SK-N-SH (cell line): ENCODE measurements around the gene FBXO42. TPM values are rescaled to one million over a fixed set of nuclear protein-coding genes. Genes with fewer than 3 reads are reported as not detected.

Source experiments
- CTCF ChIA-PET: fragments of 300-600, 350-600 bp; formaldehyde crosslinking; extraction: SDS; loops from one replicate; lab custom pipeline; 2021; lab: Yijun Ruan, JAX
- POLR2A ChIA-PET: fragments of 350-600 bp; sonication (Branson Sonifier 250); formaldehyde crosslinking; extraction: SDS; loops from one replicate; lab custom pipeline; 2020; ENCODE audit warnings: antibody characterized with exemption, inconsistent platforms; lab: Yijun Ruan, JAX
- DNase-seq: peaks from one replicate; pipeline ENCODE4 v3.0.0; 2012
- H2AFZ ChIP-seq: fragments of 200-600 bp; sonication (generic); 2 replicates; pipeline ENCODE4 v1.8.1; 2016; ENCODE audit warnings: antibody characterized with exemption, mild to moderate bottlenecking, low read depth
- H3F3A ChIP-seq: fragments of 200-600 bp; sonication (generic); replicated peaks from 2 replicates; pipeline ENCODE3; 2016; ENCODE audit warnings: antibody characterized with exemption, mild to moderate bottlenecking; ENCODE audit not compliant: insufficient read depth
- H3K27ac ChIP-seq, 2 experiments: fragments of 200-500 bp in 1 of 2; fragments of 200-600 bp in 1 of 2; sonication (Bioruptor generic) in 1 of 2; sonication (generic), shearing (Covaris generic) in 1 of 2; 2 replicates each; pipeline versions ENCODE4 v1.5.1 to v1.6.1; 2014 to 2016; ENCODE audit warnings: low read depth in 2 of 2, inconsistent platforms in 1 of 2, low read length in 1 of 2, mild to moderate bottlenecking in 1 of 2, mixed read lengths in 1 of 2
- H3K27me3 ChIP-seq: fragments of 200-600 bp; sonication (generic), shearing (Covaris generic); 2 replicates; pipeline ENCODE4 v1.6.1; 2016; ENCODE audit warnings: mixed run types; ENCODE audit not compliant: insufficient read depth
- H3K36me3 ChIP-seq, 2 experiments: fragments of 200-500 bp in 1 of 2; fragments of 200-600 bp in 1 of 2; sonication (Bioruptor generic) in 1 of 2; sonication (generic) in 1 of 2; replicated peaks in 1 of 2; 2 replicates each; pipeline versions ENCODE3 to v1.5.1; 2014 to 2016; ENCODE audit warnings: low read length in 1 of 2, mild to moderate bottlenecking in 1 of 2; ENCODE audit not compliant: insufficient read depth in 2 of 2, control insufficient read depth in 1 of 2
- H3K4me1 ChIP-seq, 2 experiments: fragments of 200-500 bp in 1 of 2; fragments of 200-600 bp in 1 of 2; sonication (Bioruptor generic) in 1 of 2; sonication (generic), shearing (Covaris generic) in 1 of 2; 2 replicates each; pipeline versions ENCODE4 v1.5.1 to v1.6.1; 2014 to 2016; ENCODE audit warnings: low read depth in 1 of 2, low read length in 1 of 2, mixed run types in 1 of 2; ENCODE audit not compliant: insufficient read depth in 2 of 2, control insufficient read depth in 1 of 2
- H3K4me2 ChIP-seq: fragments of 200-600 bp; sonication (generic), shearing (Covaris generic); 2 replicates; pipeline ENCODE4 v1.6.1; 2017; ENCODE audit warnings: mixed run types
- H3K4me3 ChIP-seq, 2 experiments: fragments of 200-500 bp in 1 of 2; fragments of 200-600 bp in 1 of 2; sonication (Bioruptor generic) in 1 of 2; sonication (generic), shearing (Covaris generic) in 1 of 2; 2 replicates each; pipeline versions ENCODE4 v1.5.1 to v1.8.1; 2014 to 2016; ENCODE audit warnings: low read depth in 2 of 2, inconsistent platforms in 1 of 2, low read length in 1 of 2, mild to moderate bottlenecking in 1 of 2, mixed read lengths in 1 of 2, moderate library complexity in 1 of 2
- H3K79me2 ChIP-seq: fragments of 200-600 bp; sonication (generic); 2 replicates; pipeline ENCODE4 v1.8.1; 2017; ENCODE audit warnings: mild to moderate bottlenecking; ENCODE audit not compliant: insufficient read depth
- H3K9ac ChIP-seq: fragments of 200-600 bp; sonication (generic); 2 replicates; pipeline ENCODE4 v1.6.1; 2017; ENCODE audit warnings: mixed run types
- H3K9me2 ChIP-seq: fragments of 200-600 bp; sonication (generic); 2 replicates; pipeline ENCODE4 v1.6.1; 2017; ENCODE audit warnings: mixed run types
- H3K9me3 ChIP-seq: fragments of 200-600 bp; sonication (generic); 2 replicates; pipeline ENCODE4 v1.6.1; 2017; ENCODE audit warnings: mixed run types, mild to moderate bottlenecking, moderate library complexity
- H4K20me1 ChIP-seq: fragments of 200-600 bp; sonication (generic); 2 replicates; pipeline ENCODE4 v1.6.1; 2017; ENCODE audit warnings: mild to moderate bottlenecking, mixed run types; ENCODE audit not compliant: insufficient read depth
- CHD2 ChIP-seq: fragments of 150-350 bp; IDR thresholded peaks from 2 replicates; pipeline ENCODE4 v1.6.1; 2018; ENCODE audit warnings: low read length; ENCODE audit not compliant: partially characterized antibody
- EP300 ChIP-seq, 2 experiments: IDR thresholded peaks; 2 replicates each; pipeline versions ENCODE4 v1.4.0 to v1.6.1; 2012; ENCODE audit warnings: borderline replicate concordance in 1 of 2, low read depth in 1 of 2, low read length in 1 of 2
- EZH2phosphoT487 ChIP-seq: fragments of 200-600 bp; sonication (generic); IDR thresholded peaks from 2 replicates; pipeline ENCODE4 v1.6.1; 2017; ENCODE audit warnings: low read depth, mixed run types, mild to moderate bottlenecking, antibody characterized with exemption, moderate library complexity, borderline replicate concordance
- FOSL2 ChIP-seq: IDR thresholded peaks from 2 replicates; pipeline ENCODE4 v1.4.0; 2012; ENCODE audit warnings: low read depth, mild to moderate bottlenecking, moderate library complexity, borderline replicate concordance
- GABPA ChIP-seq: IDR thresholded peaks from 2 replicates; pipeline ENCODE4 v1.4.0; 2012; ENCODE audit warnings: low read depth, mild to moderate bottlenecking
- GATA2 ChIP-seq: sonication (generic); formaldehyde crosslinking; IDR thresholded peaks from 2 replicates; pipeline ENCODE4 v1.5.0; 2020; ENCODE audit warnings: mild to moderate bottlenecking, missing genetic modification reagents
- JUND ChIP-seq: IDR thresholded peaks from 2 replicates; pipeline ENCODE4 v1.4.0; 2012
- MEF2A ChIP-seq: IDR thresholded peaks from 2 replicates; pipeline ENCODE4 v1.4.0; 2012; ENCODE audit warnings: low read depth, borderline replicate concordance
- NFIC ChIP-seq: IDR thresholded peaks from 2 replicates; pipeline ENCODE4 v1.4.0; 2012; ENCODE audit warnings: borderline replicate concordance
- POLR2AphosphoS5 ChIP-seq: IDR thresholded peaks from 2 replicates; pipeline ENCODE4 v1.6.1; 2012; ENCODE audit warnings: low read depth, low read length
- RCOR1 ChIP-seq: fragments of 150-350 bp; IDR thresholded peaks from 2 replicates; pipeline ENCODE4 v1.6.1; 2017; ENCODE audit warnings: antibody characterized with exemption, low read length
- SIN3A ChIP-seq: IDR thresholded peaks from 2 replicates; pipeline ENCODE4 v1.6.1; 2012; ENCODE audit warnings: low read depth, mild to moderate bottlenecking, low read length, moderate library complexity, borderline replicate concordance
- SMC3 ChIP-seq: IDR thresholded peaks from 2 replicates; pipeline ENCODE4 v1.6.1; 2012; ENCODE audit warnings: low read depth, low read length, improper control_type of control experiment
- TCF12 ChIP-seq: IDR thresholded peaks from 2 replicates; pipeline ENCODE4 v1.4.0; 2012
- TEAD4 ChIP-seq: IDR thresholded peaks from 2 replicates; pipeline ENCODE4 v1.4.0; 2012; ENCODE audit warnings: mild to moderate bottlenecking, borderline replicate concordance; ENCODE audit not compliant: insufficient read depth
- WGBS: methylation state at CpG from one replicate; pipeline ENCODE4 v1.1.6; 2017; ENCODE audit warnings: low lambda C conversion rate; 5-methylcytosine and 5-hydroxymethylcytosine counted together
- polyA plus RNA-seq, 3 experiments: library from polyadenylated mRNA; depleted of rRNA; stranded (reverse); fragments of >200 nt; gene quantifications; 2 replicates each; pipeline ENCODE4 v1.2.3, GENCODE V29; 2012
- TF ChIP-seq, protein P1 (sequence below): fragments of 200-600 bp; sonication (generic); IDR thresholded peaks from 2 replicates; pipeline ENCODE4 v1.6.1; 2017; ENCODE audit warnings: antibody characterized with exemption, mild to moderate bottlenecking, moderate library complexity
- TF ChIP-seq, protein P2 (sequence below): IDR thresholded peaks from 2 replicates; pipeline ENCODE4; 2012
- TF ChIP-seq, protein P3 (sequence below): fragments of 150-350 bp; IDR thresholded peaks from 2 replicates; pipeline ENCODE4 v1.6.1; 2017; ENCODE audit warnings: antibody characterized with exemption, low read length, low read depth, borderline replicate concordance
- TF ChIP-seq, protein P4 (sequence below): IDR thresholded peaks from 2 replicates; pipeline ENCODE4 v1.4.0; 2012; ENCODE audit warnings: low read depth
- TF ChIP-seq, protein P5 (sequence below): IDR thresholded peaks from 2 replicates; pipeline ENCODE4 v1.4.0; 2012; ENCODE audit warnings: low read depth, borderline replicate concordance

The FBXO42 gene
- polyA plus RNA-seq, 1 of the 3 experiments (the other 2 are of a cell fraction), result 8.6 TPM

DNA sequence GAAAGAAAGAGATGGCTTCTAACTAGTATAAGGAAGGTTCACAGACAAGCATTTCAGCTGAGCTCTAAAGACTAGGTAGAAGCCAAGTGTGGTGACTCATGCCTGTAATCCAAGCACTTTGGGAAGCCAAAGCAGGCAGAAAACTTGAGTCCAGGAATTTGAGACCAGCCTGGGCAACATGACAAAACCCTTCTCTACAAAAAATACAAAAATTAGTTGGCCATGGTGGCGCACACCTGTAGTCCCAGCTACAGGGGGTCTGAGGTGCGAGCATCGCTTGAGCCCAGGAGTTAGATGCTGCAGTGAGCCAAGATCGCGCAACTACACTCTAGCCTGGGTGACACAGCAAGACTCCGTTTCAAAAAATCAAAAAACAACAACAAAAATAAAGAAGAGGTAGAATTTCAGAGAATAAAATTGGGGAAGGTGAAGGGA is 27.8 kb downstream of the FBXO42 start:
- Histone ChIP-seq H3K79me2 (peaks cover 93% of the 10 kb centered on the region), H3K27me3 (no peaks in the 10 kb centered on the region), H3K9me3 (no peaks in the 10 kb centered on the region), H3K4me1 (peaks cover 0 to 6% of the 10 kb centered on the region in 2 experiments; a peak in 2 of 4 replicates), H3K4me3 (no peak overlapping the region), H2AFZ (no peak overlapping the region), H4K20me1 (peaks cover 24% of the 10 kb centered on the region), H3K36me3 (no peaks in the 10 kb centered on the region), H3K9me2 (no peaks in the 10 kb centered on the region), H3K27ac (peak overlapping the region in 1 of 2 experiments; percentile 67; a peak in 1 of 4 replicates), H3K4me2 (no peak overlapping the region), H3F3A (peaks cover 17% of the 10 kb centered on the region), H3K9ac (no peak overlapping the region)
- ChIA-PET POLR2A (no interaction called here), CTCF (interaction anchor here (1.1 to 1.4 kb wide), 3 partner anchors 9 to 38 kb away, joined by 3 to 5 read pairs (median 4); no protein-coding TSS in a partner anchor)
- TF ChIP-seq JUND (peak; percentile 78), TCF12 (peak; percentile 21; the same call in 1 of the 2 replicates), EZH2phosphoT487 (no peak), FOSL2 (peak; percentile 79)
- DNase-seq, result no peak
- WGBS, result 86% methylated on average over 6 of the region's 6 CpGs

DNA sequence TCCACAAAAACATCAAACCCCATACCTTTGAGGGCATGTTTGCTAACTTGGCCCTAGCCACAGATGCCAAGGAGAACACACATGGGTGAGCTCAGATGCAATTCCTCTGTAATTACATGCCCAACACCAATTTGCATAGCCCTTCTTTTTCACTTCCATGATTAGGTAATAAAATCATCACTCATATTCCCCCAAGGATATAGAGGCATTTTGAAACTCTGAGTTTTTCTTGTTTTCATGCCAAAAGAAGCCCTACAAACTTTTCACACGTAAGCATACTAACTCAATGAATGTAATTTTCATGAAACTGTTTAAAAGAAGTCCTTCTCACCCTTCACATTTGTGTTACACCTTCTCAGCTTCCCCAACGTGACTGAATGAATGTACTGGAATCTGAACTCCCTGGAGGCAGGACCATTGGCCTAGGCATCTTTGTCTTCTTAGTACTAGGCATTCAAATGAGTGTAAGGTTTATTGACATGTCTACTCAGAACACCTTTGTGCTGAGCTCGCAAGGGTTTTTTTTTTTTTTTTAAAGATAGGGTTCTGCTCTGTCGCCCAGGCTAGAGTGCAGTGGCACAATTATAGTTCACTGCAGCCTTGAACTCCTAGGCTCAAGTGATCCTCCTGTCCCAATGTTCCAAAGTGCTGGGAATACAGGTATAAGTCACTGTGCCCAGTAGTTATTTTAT is 31.0 kb downstream of the FBXO42 start:
- Histone ChIP-seq H3F3A (peaks cover 17% of the 10 kb centered on the region), H3K4me3 (no peak overlapping the region), H3K9me3 (no peaks in the 10 kb centered on the region), H3K9ac (no peak overlapping the region), H3K4me2 (no peak overlapping the region), H4K20me1 (peaks cover 35% of the 10 kb centered on the region), H3K36me3 (no peaks in the 10 kb centered on the region), H3K79me2 (peaks cover 94% of the 10 kb centered on the region), H3K27ac (no peak overlapping the region), H3K9me2 (no peaks in the 10 kb centered on the region), H2AFZ (no peak overlapping the region), H3K27me3 (no peaks in the 10 kb centered on the region), H3K4me1 (peaks cover 2 to 6% of the 10 kb centered on the region in 2 experiments; a peak in 2 of 4 replicates)
- 96% methylated on average over 4 of the region's 4 CpGs for WGBS
- no peak for DNase-seq
- CTCF ChIA-PET, result interaction anchor here (1.2 kb wide), 1 partner anchor 31 kb away, joined by 4 read pairs; the partner anchor contains the start of gene FBXO42
- POLR2A ChIA-PET, result no interaction called here
- TF ChIP-seq SMC3 (no peak), MEF2A (no peak), CHD2 (no peak), TEAD4 (no peak), EP300 (IDR thresholded peaks at IDR 0.05; ENCODE audit: borderline replicate concordance in 1 of 2, low read depth in 1 of 2, low read length in 1 of 2) (no peak), GATA2 (CRISPR knock-in tag) (no peak), SIN3A (no peak), GABPA (no peak), TCF12 (no peak), RCOR1 (no peak), NFIC (no peak), POLR2AphosphoS5 (no peak)
- TF ChIP-seq, protein P1, sequence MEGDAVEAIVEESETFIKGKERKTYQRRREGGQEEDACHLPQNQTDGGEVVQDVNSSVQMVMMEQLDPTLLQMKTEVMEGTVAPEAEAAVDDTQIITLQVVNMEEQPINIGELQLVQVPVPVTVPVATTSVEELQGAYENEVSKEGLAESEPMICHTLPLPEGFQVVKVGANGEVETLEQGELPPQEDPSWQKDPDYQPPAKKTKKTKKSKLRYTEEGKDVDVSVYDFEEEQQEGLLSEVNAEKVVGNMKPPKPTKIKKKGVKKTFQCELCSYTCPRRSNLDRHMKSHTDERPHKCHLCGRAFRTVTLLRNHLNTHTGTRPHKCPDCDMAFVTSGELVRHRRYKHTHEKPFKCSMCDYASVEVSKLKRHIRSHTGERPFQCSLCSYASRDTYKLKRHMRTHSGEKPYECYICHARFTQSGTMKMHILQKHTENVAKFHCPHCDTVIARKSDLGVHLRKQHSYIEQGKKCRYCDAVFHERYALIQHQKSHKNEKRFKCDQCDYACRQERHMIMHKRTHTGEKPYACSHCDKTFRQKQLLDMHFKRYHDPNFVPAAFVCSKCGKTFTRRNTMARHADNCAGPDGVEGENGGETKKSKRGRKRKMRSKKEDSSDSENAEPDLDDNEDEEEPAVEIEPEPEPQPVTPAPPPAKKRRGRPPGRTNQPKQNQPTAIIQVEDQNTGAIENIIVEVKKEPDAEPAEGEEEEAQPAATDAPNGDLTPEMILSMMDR, result no peak
- TF ChIP-seq, protein P2, sequence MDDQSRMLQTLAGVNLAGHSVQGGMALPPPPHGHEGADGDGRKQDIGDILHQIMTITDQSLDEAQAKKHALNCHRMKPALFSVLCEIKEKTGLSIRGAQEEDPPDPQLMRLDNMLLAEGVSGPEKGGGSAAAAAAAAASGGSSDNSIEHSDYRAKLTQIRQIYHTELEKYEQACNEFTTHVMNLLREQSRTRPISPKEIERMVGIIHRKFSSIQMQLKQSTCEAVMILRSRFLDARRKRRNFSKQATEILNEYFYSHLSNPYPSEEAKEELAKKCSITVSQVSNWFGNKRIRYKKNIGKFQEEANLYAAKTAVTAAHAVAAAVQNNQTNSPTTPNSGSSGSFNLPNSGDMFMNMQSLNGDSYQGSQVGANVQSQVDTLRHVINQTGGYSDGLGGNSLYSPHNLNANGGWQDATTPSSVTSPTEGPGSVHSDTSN, result no peak
- TF ChIP-seq, protein P3, sequence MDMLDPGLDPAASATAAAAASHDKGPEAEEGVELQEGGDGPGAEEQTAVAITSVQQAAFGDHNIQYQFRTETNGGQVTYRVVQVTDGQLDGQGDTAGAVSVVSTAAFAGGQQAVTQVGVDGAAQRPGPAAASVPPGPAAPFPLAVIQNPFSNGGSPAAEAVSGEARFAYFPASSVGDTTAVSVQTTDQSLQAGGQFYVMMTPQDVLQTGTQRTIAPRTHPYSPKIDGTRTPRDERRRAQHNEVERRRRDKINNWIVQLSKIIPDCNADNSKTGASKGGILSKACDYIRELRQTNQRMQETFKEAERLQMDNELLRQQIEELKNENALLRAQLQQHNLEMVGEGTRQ, result no peak
- TF ChIP-seq, protein P4, sequence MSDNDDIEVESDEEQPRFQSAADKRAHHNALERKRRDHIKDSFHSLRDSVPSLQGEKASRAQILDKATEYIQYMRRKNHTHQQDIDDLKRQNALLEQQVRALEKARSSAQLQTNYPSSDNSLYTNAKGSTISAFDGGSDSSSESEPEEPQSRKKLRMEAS, result no peak
- TF ChIP-seq, protein P5, sequence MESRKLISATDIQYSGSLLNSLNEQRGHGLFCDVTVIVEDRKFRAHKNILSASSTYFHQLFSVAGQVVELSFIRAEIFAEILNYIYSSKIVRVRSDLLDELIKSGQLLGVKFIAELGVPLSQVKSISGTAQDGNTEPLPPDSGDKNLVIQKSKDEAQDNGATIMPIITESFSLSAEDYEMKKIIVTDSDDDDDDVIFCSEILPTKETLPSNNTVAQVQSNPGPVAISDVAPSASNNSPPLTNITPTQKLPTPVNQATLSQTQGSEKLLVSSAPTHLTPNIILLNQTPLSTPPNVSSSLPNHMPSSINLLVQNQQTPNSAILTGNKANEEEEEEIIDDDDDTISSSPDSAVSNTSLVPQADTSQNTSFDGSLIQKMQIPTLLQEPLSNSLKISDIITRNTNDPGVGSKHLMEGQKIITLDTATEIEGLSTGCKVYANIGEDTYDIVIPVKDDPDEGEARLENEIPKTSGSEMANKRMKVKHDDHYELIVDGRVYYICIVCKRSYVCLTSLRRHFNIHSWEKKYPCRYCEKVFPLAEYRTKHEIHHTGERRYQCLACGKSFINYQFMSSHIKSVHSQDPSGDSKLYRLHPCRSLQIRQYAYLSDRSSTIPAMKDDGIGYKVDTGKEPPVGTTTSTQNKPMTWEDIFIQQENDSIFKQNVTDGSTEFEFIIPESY, result no peak
